K562 (cell line): ENCODE results near the gene SAT2. TPM values are rescaled to one million over a fixed set of nuclear protein-coding genes. Genes with fewer than 3 reads are reported as not detected.

Source experiments
- ASH1L ChIP-seq: fragments of 450-650 bp; IDR thresholded peaks from 2 replicates; pipeline ENCODE4 v1.6.1; 2018; ENCODE audit warnings: borderline replicate concordance, mild to moderate bottlenecking, low read depth; ENCODE audit not compliant: partially characterized antibody
- DEAF1 ChIP-seq: fragments of 450-650 bp; formaldehyde crosslinking; IDR thresholded peaks from 2 replicates; pipeline ENCODE4 v1.4.0; 2020; ENCODE audit warnings: mild to moderate bottlenecking, moderate library complexity
- FOXO4 ChIP-seq: fragments of 450-650 bp; formaldehyde crosslinking; IDR thresholded peaks from 2 replicates; pipeline ENCODE4 v1.4.0; 2020; ENCODE audit warnings: mild to moderate bottlenecking, moderate library complexity
- FUS ChIP-seq: fragments of 200-400 bp; formaldehyde crosslinking; optimal IDR thresholded peaks from 2 replicates; pipeline ENCODE3; 2017; ENCODE audit warnings: low read depth, low read length
- GABPA ChIP-seq: fragments of 200-800 bp; sonication (Bioruptor generic); conservative IDR thresholded peaks from 2 replicates; pipeline ENCODE4 v1.6.1; 2016; ENCODE audit warnings: low read depth, missing genetic modification characterization, missing compliant biosample characterization
- GTF3C2 ChIP-seq: IDR thresholded peaks from 3 replicates; pipeline ENCODE4 v1.6.1; 2011; ENCODE audit warnings: borderline replicate concordance, mild to moderate bottlenecking, moderate library complexity; ENCODE audit not compliant: insufficient read length; ENCODE audit errors: extremely low read depth
- KDM5B ChIP-seq: fragments of 200-600 bp; sonication (generic); IDR thresholded peaks from 2 replicates; pipeline ENCODE4 v1.6.1; 2012; ENCODE audit warnings: low read depth, mild to moderate bottlenecking, moderate library complexity, low read length, control low read depth, inconsistent platforms; ENCODE audit not compliant: insufficient replicate concordance
- MEF2A ChIP-seq: IDR thresholded peaks from 2 replicates; pipeline ENCODE4 v1.6.1; 2011; ENCODE audit warnings: low read depth, mild to moderate bottlenecking, low read length, moderate library complexity; ENCODE audit not compliant: control insufficient read depth
- MIER1 ChIP-seq: fragments of 450-650 bp; IDR thresholded peaks from 2 replicates; pipeline ENCODE4 v1.6.1; 2016; ENCODE audit warnings: antibody characterized with exemption, mild to moderate bottlenecking, low read depth
- RBM34 ChIP-seq: fragments of 200-400 bp; formaldehyde crosslinking; IDR thresholded peaks from 2 replicates; pipeline ENCODE4 v1.6.1; 2018; ENCODE audit warnings: low read length, borderline replicate concordance; ENCODE audit not compliant: insufficient read depth
- SNRNP70 ChIP-seq: fragments of 200-400 bp; formaldehyde crosslinking; optimal IDR thresholded peaks from 2 replicates; pipeline ENCODE3; 2017; ENCODE audit warnings: low read depth, low read length
- SRF ChIP-seq, 2 experiments: fragments of 250-450, 450-650 bp in 1 of 2; sonication (Bioruptor Pico) in 1 of 2; sonication (generic) in 1 of 2; formaldehyde crosslinking; IDR thresholded peaks; 2 replicates each; pipeline versions ENCODE4 v1.5.0 to v1.5.1; 2020 to 2022; ENCODE audit warnings: mild to moderate bottlenecking in 1 of 2, missing genetic modification reagents in 1 of 2
- TCF15 ChIP-seq: fragments of 250-450 bp; sonication (Bioruptor Pico); IDR thresholded peaks from 2 replicates; pipeline ENCODE4 v1.8.0; 2022; ENCODE audit warnings: moderate library complexity, mild to moderate bottlenecking, inconsistent platforms
- ZFP36 ChIP-seq: fragments of 150-350 bp; IDR thresholded peaks from 2 replicates; pipeline ENCODE4 v1.6.1; 2018; ENCODE audit warnings: low read length, low read depth; ENCODE audit not compliant: partially characterized antibody
- ZFPM2 ChIP-seq: fragments of 250-450 bp; sonication (Bioruptor Pico); IDR thresholded peaks from 2 replicates; pipeline ENCODE4 v1.5.1; 2022; ENCODE audit warnings: mild to moderate bottlenecking
- ZNF511 ChIP-seq: sonication (generic); formaldehyde crosslinking; IDR thresholded peaks from 2 replicates; pipeline ENCODE4 v1.8.0; 2022; ENCODE audit warnings: mild to moderate bottlenecking, missing genetic modification reagents
- ZNF717 ChIP-seq: fragments of 250-450 bp; sonication (Bioruptor Pico); IDR thresholded peaks from 2 replicates; pipeline ENCODE4 v1.5.0; 2021
- polyA plus RNA-seq, 8 experiments: library from polyadenylated mRNA; depleted of rRNA in 4 of 8; stranded (reverse) in 5 of 8; unstranded in 3 of 8; fragments of >200 nt; fragmentation: Nextera tagmentation in 2 of 8; fragmentation: Illumina TruSeq in 1 of 8; extraction: Ambion mirVana in 2 of 8; extraction: Trizol in 1 of 8; gene quantifications; 2 replicates each; pipeline versions ENCODE4 v1.2.1 to v1.2.3, GENCODE V29; 2011 to 2014; ENCODE audit warnings: inconsistent platforms in 1 of 8, missing spikeins in 1 of 8
- total RNA-seq, 7 experiments: library from RNA; depleted of rRNA in 6 of 7; stranded (reverse); fragments of >200 nt in 6 of 7; fragmentation: Illumina TruSeq in 2 of 7; extraction: Trizol in 2 of 7; gene quantifications; 2 replicates each; pipeline versions ENCODE4 v1.2.1 to v1.2.3, GENCODE V29; 2011 to 2021; ENCODE audit warnings: low replicate concordance in 1 of 7

Gene SAT2
- total and polyA plus RNA-seq, 9 of the 15 experiments (the other 6 are each of a cell fraction or from before 2014, with no cell fraction given): 2.0 to 8.0 (median 5.3) TPM

GRCh38 chr17:7583253-7584109 is 44.1 kb downstream of the SAT2 start, which contains the start of gene MPDU1 (continued):
- TF ChIP-seq GABPA (tag) (peak; percentile 97), ZFP36 (no peak), ZNF717 (CRISPR knock-in tag) (no peak), MEF2A (no peak), SRF (CRISPR knock-in tag; IDR thresholded peaks at IDR 0.05) (no peak), DEAF1 (CRISPR knock-in tag) (no peak), KDM5B (peak; percentile 74), TCF15 (CRISPR knock-in tag) (no peak), ZNF511 (CRISPR knock-in tag) (peak; percentile 39; the same call in 1 of the 2 replicates), MIER1 (no peak), ZFPM2 (CRISPR knock-in tag) (no peak), FUS (no peak), GTF3C2 (no peak), ASH1L (peak; percentile 62), SNRNP70 (no peak), FOXO4 (CRISPR knock-in tag) (no peak), RBM34 (no peak)
